ENCODE results near the gene TBK1.
"Not testable (repeated sequence)": the region's sequence is repeated elsewhere in the genome, so short reads cannot be mapped to it uniquely, and the experiment has no call there.

Gene TBK1

GRCh38 chr12:64497484-64497883, 45.6 kb downstream of the TBK1 start:
- DNase-seq, result no peak

DNA sequence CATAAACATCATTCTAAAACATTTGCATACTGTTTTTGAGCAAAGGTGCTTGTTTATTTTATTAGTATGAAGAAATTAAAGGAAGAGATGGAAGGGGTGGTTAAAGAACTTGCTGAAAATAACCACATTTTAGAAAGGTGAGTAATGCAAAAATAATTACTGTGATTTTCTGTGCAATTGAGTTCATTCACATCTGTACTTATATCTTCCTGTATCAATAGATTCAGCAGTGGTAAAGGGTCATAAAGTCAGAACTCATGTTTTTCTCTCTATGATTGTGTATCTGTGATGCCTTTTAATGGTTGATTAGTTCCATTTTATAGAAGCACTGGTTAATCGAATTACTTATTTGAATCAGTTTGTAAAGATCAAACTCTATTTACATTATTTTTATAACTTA, 46.0 kb downstream of the TBK1 start:
- no peak for DNase-seq

DNA sequence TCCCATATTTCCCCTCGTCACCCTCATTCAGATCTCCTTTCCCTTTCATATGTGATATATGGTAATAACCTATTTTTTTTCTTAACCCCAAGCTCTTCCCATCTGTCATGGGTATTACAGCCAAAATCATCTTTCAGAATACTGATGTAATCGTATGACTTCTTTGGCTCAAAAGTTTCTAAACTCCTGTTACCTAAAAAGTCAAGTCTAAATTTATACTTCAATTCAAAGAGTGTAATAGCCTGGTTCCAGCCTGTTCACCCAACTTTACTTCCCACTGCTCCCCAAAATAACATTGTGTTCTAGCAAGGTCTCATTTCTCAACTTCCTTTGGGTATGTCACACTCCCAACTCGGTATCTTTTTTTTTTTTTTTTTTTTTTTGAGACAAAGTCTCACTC, 48.5 kb downstream of the TBK1 start:
- DNase-seq, result no peak

- DNase-seq, result no peak
Measured at GRCh38 chr12:64501486-64501885, 49.6 kb downstream of the TBK1 start.

- no peak for DNase-seq
Measured at GRCh38 chr12:64506955-64507354, 55.0 kb downstream of the TBK1 start.

GRCh38 chr12:64510667-64511066, 58.7 kb downstream of the TBK1 start:
- no peak for DNase-seq

GRCh38 chr12:64518396-64518795, 66.5 kb downstream of the TBK1 start:
- DNase-seq, result no peak

DNA sequence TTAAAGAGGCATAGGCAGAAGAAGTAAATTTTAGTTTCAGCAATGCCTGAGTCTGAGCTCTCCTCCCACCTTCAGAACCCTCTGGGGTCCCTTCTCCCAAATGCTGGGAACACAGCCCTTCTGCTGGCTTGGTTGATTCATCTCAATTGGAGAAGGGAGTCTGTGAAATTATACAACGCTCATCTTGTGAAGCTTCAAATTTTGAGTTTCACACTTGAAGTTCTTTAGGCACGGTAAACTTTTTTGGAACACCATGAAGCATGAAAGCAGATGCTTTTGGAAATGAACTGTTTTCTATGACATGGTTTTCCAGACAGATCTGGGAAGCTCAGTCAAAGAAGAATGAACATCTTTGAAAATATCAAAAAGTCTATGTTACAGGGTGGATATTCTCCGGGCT, 69.9 kb downstream of the TBK1 start:
- DNase-seq, result no peak

GRCh38 chr12:64522316-64522715, 70.4 kb downstream of the TBK1 start:
- no peak for DNase-seq

GRCh38 chr12:64522807-64523206, 70.9 kb downstream of the TBK1 start:
- DNase-seq, result no peak

- DNase-seq, result not testable (repeated sequence)
Measured at GRCh38 chr12:64523565-64524444, 71.9 kb downstream of the TBK1 start.

- DNase-seq, result no peak
Measured at GRCh38 chr12:64525461-64526160, 73.7 kb downstream of the TBK1 start.

DNA sequence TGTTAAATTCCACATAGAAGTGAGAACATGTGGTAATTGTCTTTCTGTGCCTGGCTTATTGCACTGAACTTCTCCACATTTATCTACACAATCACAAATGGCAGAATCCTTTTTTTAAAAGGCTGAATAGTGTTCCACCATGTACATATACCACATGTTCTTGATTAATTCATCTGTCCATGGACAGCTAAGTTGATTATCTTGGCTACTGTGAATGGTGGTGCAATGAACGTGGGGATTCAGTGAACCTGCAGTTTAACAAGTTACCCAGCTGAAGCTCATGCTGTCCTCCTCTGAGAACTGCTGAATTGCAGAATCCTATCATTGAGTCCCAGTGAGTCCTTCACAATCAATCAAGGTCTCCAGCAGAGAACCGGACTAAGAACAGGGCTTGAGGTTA, 74.9 kb downstream of the TBK1 start:
- no peak for DNase-seq

DNA sequence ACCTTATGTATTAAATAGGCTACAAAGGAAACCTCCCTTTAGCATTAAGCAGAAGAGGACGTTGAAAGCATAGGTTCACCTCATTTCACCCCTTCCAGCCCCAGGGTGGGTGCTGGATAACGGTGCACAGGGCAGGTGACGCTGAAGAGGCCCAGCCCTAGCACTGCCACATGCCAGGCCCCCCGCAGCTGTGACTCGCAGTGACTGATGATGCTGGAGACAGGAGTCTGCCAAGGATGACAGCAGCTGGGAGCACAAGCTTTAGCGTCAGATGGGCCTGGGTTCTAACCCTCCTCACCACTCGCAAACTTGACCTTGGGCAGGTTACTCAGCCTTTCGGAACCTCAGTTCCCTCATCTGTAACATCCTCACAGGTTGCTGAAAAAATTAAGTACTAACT, 76.7 kb downstream of the TBK1 start:
- no peak for DNase-seq

DNA sequence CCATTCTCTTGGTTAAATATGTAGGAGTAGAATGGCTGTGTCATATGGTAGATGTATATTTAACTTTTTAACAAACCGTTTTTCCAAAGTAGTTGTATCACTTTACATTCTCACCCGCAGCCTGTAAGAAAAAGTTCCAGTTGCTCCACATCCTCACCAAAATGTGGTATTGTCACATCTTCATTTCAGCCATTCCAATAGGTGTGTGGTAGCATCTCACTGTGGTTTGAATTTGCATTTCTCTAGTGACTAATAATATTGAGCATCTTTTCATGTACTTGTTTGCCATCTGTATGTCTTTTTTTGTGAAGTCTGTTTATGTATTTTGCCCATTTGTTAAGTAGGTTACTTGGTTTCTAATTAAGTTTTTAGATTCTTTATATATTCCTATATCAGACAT, 78.6 kb downstream of the TBK1 start:
- no peak for DNase-seq

- no peak for DNase-seq
Measured at GRCh38 chr12:64531665-64532334, 79.9 kb downstream of the TBK1 start.

DNA sequence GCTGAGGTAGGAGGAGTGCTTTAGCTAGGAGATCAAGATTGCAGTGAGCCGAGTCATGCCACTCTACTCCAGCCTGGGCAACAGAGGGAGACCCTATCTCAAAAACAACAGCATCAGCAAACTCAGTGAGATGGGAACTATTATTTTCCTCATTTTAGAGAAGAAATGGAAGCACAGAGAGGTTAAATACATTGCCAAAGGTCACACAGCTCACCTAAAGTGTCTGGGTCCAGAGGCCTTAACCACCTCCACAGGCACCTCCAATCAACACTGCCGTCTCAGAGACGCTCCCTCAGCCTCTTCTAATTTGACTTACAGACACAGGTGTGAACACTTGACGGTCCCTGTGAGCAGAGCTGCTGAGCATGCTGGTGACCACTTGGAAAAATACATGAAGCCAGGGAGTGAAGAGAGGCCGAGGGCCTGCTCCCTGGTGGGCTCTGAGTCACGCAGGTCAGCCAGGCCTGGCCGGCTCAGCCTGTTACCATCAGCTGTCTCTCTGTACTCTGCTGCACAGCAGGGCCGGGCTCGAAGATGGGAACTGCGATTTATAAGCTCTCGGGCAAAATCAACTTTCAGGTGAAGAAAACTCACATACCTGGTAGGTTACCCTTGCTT, 80.9 kb downstream of the TBK1 start:
- DNase-seq, result no peak

DNA sequence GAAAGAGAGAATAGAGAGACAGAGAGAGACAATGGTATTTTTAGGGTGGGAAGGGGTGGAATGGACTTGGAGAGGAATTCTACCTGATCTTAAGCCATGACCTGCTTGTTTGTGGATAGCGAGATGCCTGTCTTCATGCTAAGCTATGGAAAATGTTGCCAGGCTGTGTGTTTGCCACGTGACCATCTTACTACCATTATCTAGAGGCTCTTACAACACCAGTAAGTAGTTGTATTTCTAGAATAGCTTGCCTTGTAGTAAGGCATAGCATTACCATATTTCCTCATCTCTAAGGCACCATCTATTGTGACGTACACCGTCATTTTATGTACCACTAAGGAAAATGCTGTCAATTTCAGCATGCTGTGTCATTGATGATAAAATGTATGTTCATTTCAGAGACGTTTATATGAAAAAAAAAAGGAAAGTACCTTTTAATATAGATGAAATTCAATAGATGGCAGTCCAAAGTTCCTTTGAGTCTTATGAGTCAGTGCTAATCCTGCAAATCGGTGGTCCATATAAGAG, 82.8 kb downstream of the TBK1 start:
- no peak for DNase-seq

GRCh38 chr12:64538121-64538520, 86.2 kb downstream of the TBK1 start:
- DNase-seq, result no peak

GRCh38 chr12:64542409-64543047, 90.6 kb downstream of the TBK1 start:
- DNase-seq, result not testable (repeated sequence)

- DNase-seq, result no peak
Measured at GRCh38 chr12:64544371-64545080, 92.6 kb downstream of the TBK1 start.

GRCh38 chr12:64545081-64545382, 93.1 kb downstream of the TBK1 start:
- DNase-seq, result no peak
